GM12873 (cell line): ENCODE measurements around the gene FKBP2.

Experiments
- CTCF ChIP-seq: IDR thresholded peaks from 2 replicates; pipeline ENCODE4 v1.5.1; 2012; ENCODE audit warnings: low read depth, mild to moderate bottlenecking, moderate library complexity, low read length, control low read depth; ENCODE audit not compliant: insufficient read depth; ENCODE audit errors: missing control alignments

Gene FKBP2

GRCh38 chr11:64263021-64263946 is 22.4 kb downstream of the FKBP2 start:
- TF ChIP-seq CTCF: no peak

GRCh38 chr11:64263947-64264317 is 23.0 kb downstream of the FKBP2 start:
- TF ChIP-seq CTCF: no peak

GRCh38 chr11:64264371-64264852 is 23.5 kb downstream of the FKBP2 start:
- no peak for TF ChIP-seq CTCF

- no peak for TF ChIP-seq CTCF
Observed at GRCh38 chr11:64265176-64266160, 24.6 kb downstream of the FKBP2 start.

GRCh38 chr11:64266339-64266738 is 25.4 kb downstream of the FKBP2 start:
- no peak for TF ChIP-seq CTCF

GRCh38 chr11:64267207-64267945 is 26.5 kb downstream of the FKBP2 start:
- TF ChIP-seq CTCF: no peak
